22Rv1 (cell line): ENCODE measurements around the gene PTPRR.

Experiments used
- CTCF ChIP-seq: fragments of 450-650 bp; IDR thresholded peaks from 2 replicates; pipeline ENCODE4 v1.5.1; 2017; ENCODE audit warnings: mild to moderate bottlenecking
- ZFX ChIP-seq: fragments of 450-650 bp; IDR thresholded peaks from 2 replicates; pipeline ENCODE4 v1.6.1; 2017; ENCODE audit warnings: antibody characterized with exemption, borderline replicate concordance

DNA sequence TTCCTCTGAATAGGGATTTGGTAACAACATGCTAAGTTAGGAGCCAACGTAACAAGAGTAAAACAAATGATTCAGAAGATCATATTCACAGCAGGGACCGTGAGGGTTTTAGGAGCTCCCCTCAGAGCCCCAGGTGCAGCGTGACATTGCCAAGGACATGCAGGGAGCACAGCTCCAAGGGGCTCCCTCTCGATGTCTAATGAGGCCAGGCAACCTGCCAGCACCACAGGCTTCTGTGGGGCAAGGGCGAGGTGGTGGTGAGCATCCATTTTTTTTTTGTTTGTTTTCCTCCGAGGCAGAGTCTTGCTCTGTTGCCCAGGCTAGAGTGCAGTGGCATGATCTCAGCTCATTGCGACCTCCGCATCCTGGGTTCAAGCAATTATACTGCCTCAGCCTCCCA is 188.3 kb downstream of the PTPRR start:
- no peak for TF ChIP-seq CTCF
- no peak for TF ChIP-seq ZFX
